ENCODE data around the gene MYO5B. TPM values are rescaled to one million over a fixed set of nuclear protein-coding genes. Genes with fewer than 3 reads are reported as not detected.

MYO5B gene
- total and polyA plus RNA-seq, 2 experiments from 2014 or later = 20.3 to 41.9 TPM

GRCh38 chr18:50000227-50000626, 194.7 kb downstream of the MYO5B start:
- H4K20me1 ChIP-seq (ENCODE audit: insufficient read depth, poor library complexity, severe bottlenecking) = no peaks in the 10 kb centered on the region
- H3K9me3 ChIP-seq (ENCODE audit: low read depth) = no peaks in the 10 kb centered on the region
- H3K27ac ChIP-seq = no peak overlapping the region
- no peaks in the 10 kb centered on the region for H3K27me3 ChIP-seq
- no peak overlapping the region for H2AFZ ChIP-seq
- H3K79me2 ChIP-seq = no peaks in the 10 kb centered on the region
- no peak overlapping the region for H3K4me2 ChIP-seq
- H3K4me3 ChIP-seq = no peak overlapping the region
- TF ChIP-seq EZH2 (IDR thresholded peaks at IDR 0.05; ENCODE audit: borderline replicate concordance) (no peak), EZH2phosphoT487 (IDR thresholded peaks at IDR 0.05; ENCODE audit: low read depth, severe bottlenecking, unreplicated experiment) (no peak), CTCF (IDR thresholded peaks at IDR 0.05; ENCODE audit: poor library complexity) (no peak)
- H3K36me3 ChIP-seq (replicated peaks; ENCODE audit: insufficient read depth, low read depth) = no peaks in the 10 kb centered on the region
- 92% methylated on average over 5 of the region's 5 CpGs for WGBS (ENCODE audit: low lambda C conversion rate, missing lambda C conversion rate)
- H3K9me2 ChIP-seq (replicated peaks; ENCODE audit: insufficient read depth) = no peaks in the 10 kb centered on the region
- DNase-seq (ENCODE audit: low spot score) = no peak
- H3K4me1 ChIP-seq (ENCODE audit: insufficient read depth) = no peaks in the 10 kb centered on the region

GRCh38 chr18:49999128-49999527, 195.8 kb downstream of the MYO5B start:
- WGBS (ENCODE audit: low lambda C conversion rate, missing lambda C conversion rate) = 91% methylated on average over 6 of the region's 6 CpGs
- Histone ChIP-seq H3K36me3 (replicated peaks; ENCODE audit: insufficient read depth, low read depth) (no peaks in the 10 kb centered on the region), H3K79me2 (no peaks in the 10 kb centered on the region), H3K4me3 (no peak overlapping the region), H3K9me3 (ENCODE audit: low read depth) (no peaks in the 10 kb centered on the region), H3K4me2 (no peak overlapping the region), H3K9me2 (replicated peaks; ENCODE audit: insufficient read depth) (no peaks in the 10 kb centered on the region), H4K20me1 (ENCODE audit: insufficient read depth, poor library complexity, severe bottlenecking) (no peaks in the 10 kb centered on the region), H3K27me3 (no peaks in the 10 kb centered on the region), H3K4me1 (ENCODE audit: insufficient read depth) (no peaks in the 10 kb centered on the region), H3K27ac (no peak overlapping the region), H2AFZ (no peak overlapping the region)
- TF ChIP-seq EZH2phosphoT487 (IDR thresholded peaks at IDR 0.05; ENCODE audit: low read depth, severe bottlenecking, unreplicated experiment) (no peak), CTCF (IDR thresholded peaks at IDR 0.05; ENCODE audit: poor library complexity) (no peak), EZH2 (IDR thresholded peaks at IDR 0.05; ENCODE audit: borderline replicate concordance) (no peak)
- DNase-seq (ENCODE audit: low spot score) = no peak

DNA sequence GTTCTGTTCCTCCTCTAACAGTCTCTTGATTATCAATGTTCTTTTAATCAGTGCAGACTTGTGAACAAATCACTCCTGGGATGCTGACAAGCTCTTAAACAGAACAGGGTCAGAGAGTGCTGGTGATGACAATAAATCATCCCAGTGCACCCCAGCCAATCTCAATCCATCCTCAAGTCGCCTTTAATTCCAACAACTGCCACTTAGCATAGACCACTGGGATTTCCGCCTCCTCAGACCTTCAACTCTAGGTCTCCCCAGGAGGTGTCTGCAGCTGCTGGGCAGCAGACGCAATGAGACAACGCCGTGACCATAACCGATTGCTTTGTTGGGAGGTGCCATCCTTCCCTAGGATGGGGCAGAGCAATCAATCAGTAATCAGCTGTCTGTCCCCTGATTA, 197.4 kb downstream of the MYO5B start:
- H3K9me2 ChIP-seq (replicated peaks; ENCODE audit: insufficient read depth) = no peaks in the 10 kb centered on the region
- no peaks in the 10 kb centered on the region for H3K9me3 ChIP-seq (ENCODE audit: low read depth)
- no peaks in the 10 kb centered on the region for H3K36me3 ChIP-seq (replicated peaks; ENCODE audit: insufficient read depth, low read depth)
- no peaks in the 10 kb centered on the region for H3K79me2 ChIP-seq
- no peak overlapping the region for H3K4me2 ChIP-seq
- H3K4me1 ChIP-seq (ENCODE audit: insufficient read depth) = no peaks in the 10 kb centered on the region
- H3K27me3 ChIP-seq = no peaks in the 10 kb centered on the region
- H4K20me1 ChIP-seq (ENCODE audit: insufficient read depth, poor library complexity, severe bottlenecking) = no peaks in the 10 kb centered on the region
- TF ChIP-seq CTCF (IDR thresholded peaks at IDR 0.05; ENCODE audit: poor library complexity) = no peak
- TF ChIP-seq EZH2phosphoT487 (IDR thresholded peaks at IDR 0.05; ENCODE audit: low read depth, severe bottlenecking, unreplicated experiment) = no peak
- TF ChIP-seq EZH2 (IDR thresholded peaks at IDR 0.05; ENCODE audit: borderline replicate concordance) = no peak
- H2AFZ ChIP-seq = no peak overlapping the region
- H3K27ac ChIP-seq = no peak overlapping the region
- DNase-seq (ENCODE audit: low spot score) = no peak
- WGBS (ENCODE audit: low lambda C conversion rate, missing lambda C conversion rate) = 81% methylated on average over 6 of the region's 6 CpGs
- no peak overlapping the region for H3K4me3 ChIP-seq

DNA sequence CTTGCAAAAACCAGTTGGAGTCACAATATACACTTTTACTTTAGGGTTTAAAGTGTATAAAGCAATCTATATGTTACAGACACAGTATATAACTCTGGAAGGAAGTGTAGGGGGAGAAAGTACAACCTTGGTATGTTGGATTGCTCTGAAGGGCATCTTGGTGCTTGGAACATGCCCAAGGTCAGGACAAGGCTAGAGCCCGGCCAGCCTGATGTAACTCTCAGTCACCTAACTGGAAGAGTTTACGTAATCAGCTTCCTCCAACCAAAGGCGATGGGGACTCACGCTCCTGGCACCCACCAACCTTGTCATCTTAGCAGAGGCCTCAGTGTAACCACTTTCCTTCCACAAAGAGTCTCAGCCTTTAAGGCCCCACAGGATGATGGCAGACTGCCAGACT, 200.5 kb downstream of the MYO5B start:
- H3K4me1 ChIP-seq (ENCODE audit: insufficient read depth) = no peaks in the 10 kb centered on the region
- no peaks in the 10 kb centered on the region for H3K79me2 ChIP-seq
- H3K9me2 ChIP-seq (replicated peaks; ENCODE audit: insufficient read depth) = no peaks in the 10 kb centered on the region
- no peak overlapping the region for H3K4me3 ChIP-seq
- H3K4me2 ChIP-seq = no peak overlapping the region
- DNase-seq (ENCODE audit: low spot score) = no peak
- WGBS (ENCODE audit: low lambda C conversion rate, missing lambda C conversion rate) = 87% methylated on average over 4 of the region's 4 CpGs
- H3K36me3 ChIP-seq (replicated peaks; ENCODE audit: insufficient read depth, low read depth) = no peaks in the 10 kb centered on the region
- H3K27ac ChIP-seq = no peak overlapping the region
- H3K9me3 ChIP-seq (ENCODE audit: low read depth) = no peaks in the 10 kb centered on the region
- H2AFZ ChIP-seq = no peak overlapping the region
- TF ChIP-seq CTCF (IDR thresholded peaks at IDR 0.05; ENCODE audit: poor library complexity) (no peak), EZH2phosphoT487 (IDR thresholded peaks at IDR 0.05; ENCODE audit: low read depth, severe bottlenecking, unreplicated experiment) (no peak)
- H4K20me1 ChIP-seq (ENCODE audit: insufficient read depth, poor library complexity, severe bottlenecking) = no peaks in the 10 kb centered on the region
- H3K27me3 ChIP-seq = no peaks in the 10 kb centered on the region

Data from hepatocyte (in vitro differentiated cells).